Retinal pigment epithelial cell (primary cell): ENCODE results near the gene PRR5.
"Not testable (repeated sequence)": the region's sequence is repeated elsewhere in the genome, so short reads cannot be mapped to it uniquely, and the experiment has no call there.

Source experiments
- DNase-seq: peaks from one replicate; pipeline ENCODE4 v3.0.0-alpha.2; 2010; ENCODE audit warnings: low read depth
- H3K4me3 ChIP-seq: 2 replicates; pipeline ENCODE4 v1.5.1; 2011; ENCODE audit warnings: mild to moderate bottlenecking, low read length, control low read depth, moderate library complexity
- CTCF ChIP-seq: conservative IDR thresholded peaks from 2 replicates; pipeline ENCODE4 v1.5.1; 2011; ENCODE audit warnings: low read depth, low read length, control low read depth, inconsistent platforms

PRR5 gene

GRCh38 chr22:44740307-44740706, 38.3 kb downstream of the PRR5 start:
- TF ChIP-seq CTCF, result no peak
- no peak for DNase-seq
- H3K4me3 ChIP-seq, result no peak overlapping the region

- no peak for TF ChIP-seq CTCF
- DNase-seq, result no peak
- H3K4me3 ChIP-seq, result no peak overlapping the region
Observed at GRCh38 chr22:44741929-44742328, 39.9 kb downstream of the PRR5 start.

- no peak for TF ChIP-seq CTCF
- no peak overlapping the region for H3K4me3 ChIP-seq
- no peak for DNase-seq
Observed at GRCh38 chr22:44743247-44743646, 41.2 kb downstream of the PRR5 start.

DNA sequence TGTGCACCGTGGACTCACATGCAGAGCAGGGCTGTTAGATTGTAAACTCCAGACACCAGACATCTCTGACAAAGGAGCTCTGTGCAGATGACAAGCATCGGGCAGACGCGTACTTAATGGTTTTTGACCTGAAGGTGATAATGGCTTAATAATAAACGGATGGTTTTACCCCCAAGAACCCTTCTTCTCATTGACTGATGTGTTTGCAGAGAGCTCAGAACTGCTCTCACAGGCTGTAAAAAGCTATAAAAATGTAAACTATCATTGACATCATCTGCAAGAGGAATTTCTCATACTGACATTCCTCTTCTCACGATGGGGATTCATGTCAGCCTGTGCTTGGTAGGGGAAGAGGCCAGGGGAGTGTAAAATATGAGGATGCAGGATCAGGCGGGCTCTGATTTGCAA, 41.8 kb downstream of the PRR5 start:
- DNase-seq, result no peak
- no peak for TF ChIP-seq CTCF
- no peak overlapping the region for H3K4me3 ChIP-seq

DNA sequence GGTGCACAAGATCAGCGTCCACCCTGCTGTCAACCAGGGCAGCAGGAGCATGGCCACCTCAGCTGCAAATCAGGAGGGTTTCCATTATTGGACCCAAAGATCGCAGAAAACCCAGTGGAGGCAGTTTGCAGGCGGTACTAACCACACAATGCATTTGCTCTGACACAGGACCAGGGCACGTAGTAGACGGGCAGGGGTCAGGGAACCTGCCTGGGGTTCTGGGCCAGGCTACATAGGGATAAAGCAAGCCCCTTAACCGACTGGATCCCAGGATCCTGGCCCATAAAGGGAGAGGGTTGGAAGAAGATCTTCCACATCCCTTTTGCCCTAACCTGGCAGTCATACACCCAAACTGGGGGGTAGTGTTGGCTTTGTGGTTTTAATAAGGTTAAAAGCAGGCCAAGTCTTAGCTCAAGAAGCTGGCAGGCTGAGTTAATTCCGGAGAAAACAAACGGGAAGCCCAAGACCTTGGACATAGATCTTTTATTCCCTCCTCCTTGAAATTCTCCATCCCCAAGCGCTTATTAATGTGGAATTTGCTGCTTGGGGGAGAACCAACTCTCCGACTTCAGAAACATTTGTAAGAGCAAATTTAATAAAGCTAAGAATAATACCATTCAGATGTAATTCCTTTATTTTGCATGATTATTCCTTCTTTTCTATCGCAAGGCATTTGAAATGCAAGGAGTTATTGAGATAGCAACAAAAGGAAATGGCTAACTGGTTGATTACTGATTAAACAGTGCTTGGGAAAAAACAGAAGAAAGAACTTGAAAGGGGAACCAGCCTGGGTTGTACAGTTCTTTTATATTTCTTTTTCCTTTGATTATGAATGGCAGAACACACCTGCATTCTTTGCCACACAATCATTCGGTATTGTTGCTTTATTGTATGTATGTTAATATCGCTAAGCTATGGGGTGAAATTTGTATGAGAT, 44.1 kb downstream of the PRR5 start:
- DNase-seq, result no peak
- no peak overlapping the region for H3K4me3 ChIP-seq
- TF ChIP-seq CTCF, result no peak

DNA sequence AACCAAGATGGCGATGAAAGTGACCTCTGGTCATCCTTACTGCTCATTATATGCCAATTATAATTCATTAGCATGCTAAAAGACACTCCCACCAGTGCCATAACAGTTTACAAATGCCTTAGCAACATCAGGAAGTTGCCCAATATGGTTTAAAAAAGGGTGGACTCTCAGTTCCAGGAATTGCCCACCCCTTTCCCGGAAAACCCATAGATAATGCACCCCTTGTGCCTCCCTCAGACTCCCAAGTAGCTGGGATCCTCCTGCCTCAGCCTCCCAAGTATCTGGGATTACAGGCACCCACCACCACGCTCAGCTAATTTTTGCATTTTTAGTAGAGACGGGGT, 45.8 kb downstream of the PRR5 start:
- H3K4me3 ChIP-seq, DNase-seq: not testable (repeated sequence)

DNA sequence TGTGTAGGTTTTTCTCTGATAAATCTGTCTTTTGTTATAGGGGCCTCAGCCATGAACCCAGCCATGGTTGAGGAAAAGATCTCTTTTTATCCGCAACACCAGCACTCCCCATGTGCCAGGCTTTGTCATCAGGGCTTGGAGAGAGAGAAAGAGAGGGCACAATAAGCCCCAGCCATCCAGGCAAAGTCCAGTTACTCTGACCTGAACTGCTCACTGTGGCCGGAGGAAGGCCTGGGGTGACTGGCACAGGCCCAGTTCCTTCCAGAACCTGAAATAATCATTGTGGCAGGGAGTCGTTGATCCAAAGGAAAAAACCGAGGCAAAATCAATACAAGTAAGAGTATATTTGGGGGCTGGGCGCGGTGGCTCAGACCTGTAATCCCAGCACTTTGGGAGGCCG, 46.5 kb downstream of the PRR5 start:
- DNase-seq, result no peak
- no peak for TF ChIP-seq CTCF

More for the DNA sequence above, 46.5 kb downstream of the PRR5 start:
- H3K4me3 ChIP-seq, result no peak overlapping the region
